Endodermal cell (in vitro differentiated cells): ENCODE measurements around the gene PROSER3. TPM values are rescaled to one million over a fixed set of nuclear protein-coding genes. Genes with fewer than 3 reads are reported as not detected.
A peak's percentile ranks its signal among the peaks of the same experiment; 100 is the strongest.

Experiments
- DNase-seq: peaks from one replicate; pipeline ENCODE4 v3.0.0-alpha.2; 2017
- H3K27ac ChIP-seq: 2 replicates; pipeline ENCODE4 v1.5.1; 2013; ENCODE audit warnings: mild to moderate bottlenecking, low read depth, low read length, moderate library complexity
- H3K27me3 ChIP-seq: 2 replicates; pipeline ENCODE4 v1.6.1; 2013; ENCODE audit warnings: mild to moderate bottlenecking, low read length, moderate library complexity; ENCODE audit not compliant: insufficient read depth, control insufficient read depth, poor library complexity, severe bottlenecking
- H3K36me3 ChIP-seq: 2 replicates; pipeline ENCODE4 v1.7.0; 2013; ENCODE audit warnings: mild to moderate bottlenecking, low read length, moderate library complexity; ENCODE audit not compliant: control insufficient read depth, insufficient read depth
- H3K4me1 ChIP-seq: one replicate; pipeline ENCODE4 v1.7.0; 2013; ENCODE audit warnings: low read length; ENCODE audit not compliant: control insufficient read depth, insufficient read depth
- H3K4me3 ChIP-seq: 2 replicates; pipeline ENCODE4 v1.5.1; 2013; ENCODE audit warnings: mild to moderate bottlenecking, low read length, moderate library complexity
- H3K9ac ChIP-seq: 2 replicates; pipeline ENCODE4 v1.6.1; 2013; ENCODE audit warnings: mild to moderate bottlenecking, low read length, moderate library complexity; ENCODE audit not compliant: poor library complexity, severe bottlenecking; ENCODE audit errors: extremely low read depth
- H3K9me3 ChIP-seq: 2 replicates; pipeline ENCODE4 v1.6.1; 2013; ENCODE audit warnings: mild to moderate bottlenecking, low read length, moderate library complexity; ENCODE audit not compliant: control insufficient read depth
- H3K27ac Mint-ChIP-seq: 2 replicates; pipeline ENCODE4 v1.8.0; 2020; ENCODE audit warnings: mixed read lengths
- H3K27me3 Mint-ChIP-seq: 2 replicates; pipeline ENCODE4 v1.8.0; 2021; ENCODE audit warnings: mild to moderate bottlenecking, mixed read lengths; ENCODE audit not compliant: insufficient read depth
- H3K36me3 Mint-ChIP-seq: 2 replicates; pipeline ENCODE4 v1.8.0; 2020; ENCODE audit warnings: low read depth, mixed read lengths
- H3K4me1 Mint-ChIP-seq: 2 replicates; pipeline ENCODE4 v1.8.0; 2020; ENCODE audit warnings: mixed read lengths
- H3K4me3 Mint-ChIP-seq: 2 replicates; pipeline ENCODE4 v1.8.0; 2020; ENCODE audit warnings: mild to moderate bottlenecking, moderate library complexity, mixed read lengths
- H3K9me3 Mint-ChIP-seq: 2 replicates; pipeline ENCODE4 v1.8.0; 2020; ENCODE audit warnings: mild to moderate bottlenecking, mixed read lengths
- WGBS, 2 experiments: methylation state at CpG; one replicate each; pipeline versions ENCODE4 v1.1.5 to v1.1.7; 2013; ENCODE audit warnings: missing lambda C conversion rate in 2 of 2, mixed read lengths in 1 of 2; ENCODE audit not compliant: insufficient coverage in 1 of 2, insufficient read length in 1 of 2; 5-methylcytosine and 5-hydroxymethylcytosine counted together
- total RNA-seq, 2 donors: library from RNA; stranded (reverse); fragmentation: NEBNext Ultra II Directional in 1 of 2; extraction: Animal tissue kit (Norgen Biotek cat#: 25700) in 1 of 2; gene quantifications; 2 replicates in 1 of 2; 3 replicates in 1 of 2; pipeline ENCODE4 v1.2.1, GENCODE V29; 2021
- TF ChIP-seq, protein P1 (sequence below): fragments of 200-600 bp; sonication (generic); conservative IDR thresholded peaks from 2 replicates; pipeline ENCODE4 v1.5.0; 2021; ENCODE audit warnings: antibody characterized with exemption, mild to moderate bottlenecking

PROSER3 gene
- total RNA-seq, 2 donors from 2014 or later, result 37.8 to 45.4 TPM

GRCh38 chr19:35714601-35715354, 43.2 kb upstream of the PROSER3 start:
- TF ChIP-seq, protein P1, sequence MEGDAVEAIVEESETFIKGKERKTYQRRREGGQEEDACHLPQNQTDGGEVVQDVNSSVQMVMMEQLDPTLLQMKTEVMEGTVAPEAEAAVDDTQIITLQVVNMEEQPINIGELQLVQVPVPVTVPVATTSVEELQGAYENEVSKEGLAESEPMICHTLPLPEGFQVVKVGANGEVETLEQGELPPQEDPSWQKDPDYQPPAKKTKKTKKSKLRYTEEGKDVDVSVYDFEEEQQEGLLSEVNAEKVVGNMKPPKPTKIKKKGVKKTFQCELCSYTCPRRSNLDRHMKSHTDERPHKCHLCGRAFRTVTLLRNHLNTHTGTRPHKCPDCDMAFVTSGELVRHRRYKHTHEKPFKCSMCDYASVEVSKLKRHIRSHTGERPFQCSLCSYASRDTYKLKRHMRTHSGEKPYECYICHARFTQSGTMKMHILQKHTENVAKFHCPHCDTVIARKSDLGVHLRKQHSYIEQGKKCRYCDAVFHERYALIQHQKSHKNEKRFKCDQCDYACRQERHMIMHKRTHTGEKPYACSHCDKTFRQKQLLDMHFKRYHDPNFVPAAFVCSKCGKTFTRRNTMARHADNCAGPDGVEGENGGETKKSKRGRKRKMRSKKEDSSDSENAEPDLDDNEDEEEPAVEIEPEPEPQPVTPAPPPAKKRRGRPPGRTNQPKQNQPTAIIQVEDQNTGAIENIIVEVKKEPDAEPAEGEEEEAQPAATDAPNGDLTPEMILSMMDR, result peak; percentile 62
- Mint-ChIP-seq H3K36me3 (peaks cover 3% of the 10 kb centered on the region), H3K27ac (no peak overlapping the region), H3K9me3 (no peaks in the 10 kb centered on the region), H3K4me1 (peaks cover 18% of the 10 kb centered on the region), H3K27me3 (no peaks in the 10 kb centered on the region), H3K4me3 (peak overlapping the region; percentile 74)
- WGBS, 2 experiments, result 58 to 68% methylated on average over 8 to 14 of the region's 14 CpGs
- H3K27me3 ChIP-seq, result no peaks in the 10 kb centered on the region
- peak; percentile 77 for DNase-seq
- H3K9ac ChIP-seq, result no peak overlapping the region
- no peak overlapping the region for H3K4me3 ChIP-seq
- no peaks in the 10 kb centered on the region for H3K9me3 ChIP-seq
- peaks cover 13% of the 10 kb centered on the region for H3K4me1 ChIP-seq
- no peak overlapping the region for H3K27ac ChIP-seq
- no peaks in the 10 kb centered on the region for H3K36me3 ChIP-seq

- no peak overlapping the region for H3K27ac ChIP-seq
- H3K9ac ChIP-seq, result no peak overlapping the region
- H3K27me3 Mint-ChIP-seq, result no peaks in the 10 kb centered on the region
- no peaks in the 10 kb centered on the region for H3K9me3 ChIP-seq
- H3K9me3 Mint-ChIP-seq, result no peaks in the 10 kb centered on the region
- H3K4me1 Mint-ChIP-seq, result peaks cover 18% of the 10 kb centered on the region
- peak overlapping the region; percentile 85 for H3K4me3 ChIP-seq
- H3K27ac Mint-ChIP-seq, result no peak overlapping the region
- peaks cover 13% of the 10 kb centered on the region for H3K4me1 ChIP-seq
- DNase-seq, result no peak
- H3K27me3 ChIP-seq, result no peaks in the 10 kb centered on the region
- H3K36me3 Mint-ChIP-seq, result peaks cover 6% of the 10 kb centered on the region
- H3K36me3 ChIP-seq, result no peaks in the 10 kb centered on the region
- TF ChIP-seq, protein P1, result no peak
- 85 to 91% methylated on average over 4 to 7 of the region's 7 CpGs for WGBS, 2 experiments
- H3K4me3 Mint-ChIP-seq, result peak overlapping the region; percentile 74
Observed at GRCh38 chr19:35715355-35715809, 42.6 kb upstream of the PROSER3 start.

- Mint-ChIP-seq H3K4me3 (peak overlapping the region; percentile 74), H3K4me1 (peaks cover 18% of the 10 kb centered on the region), H3K9me3 (no peaks in the 10 kb centered on the region), H3K27me3 (no peaks in the 10 kb centered on the region), H3K36me3 (peaks cover 8% of the 10 kb centered on the region), H3K27ac (peak overlapping the region; percentile 96)
- no peaks in the 10 kb centered on the region for H3K27me3 ChIP-seq
- DNase-seq, result no peak
- H3K4me1 ChIP-seq, result peaks cover 13% of the 10 kb centered on the region
- H3K4me3 ChIP-seq, result peak overlapping the region; percentile 85
- TF ChIP-seq, protein P1, result no peak
- WGBS, 2 experiments, result 8 to 12% methylated on average over 22 to 52 of the region's 52 CpGs
- H3K9ac ChIP-seq, result peak overlapping the region; percentile 35
- H3K9me3 ChIP-seq, result no peaks in the 10 kb centered on the region
- H3K27ac ChIP-seq, result peak overlapping the region; percentile 47
- peaks cover under 1% of the 10 kb centered on the region for H3K36me3 ChIP-seq
Observed at GRCh38 chr19:35715981-35716800, 41.8 kb upstream of the PROSER3 start.
